ENCODE measurements around the gene AGAP1. TPM values are rescaled to one million over a fixed set of nuclear protein-coding genes. Genes with fewer than 3 reads are reported as not detected.

The AGAP1 gene
- total and polyA plus RNA-seq, 2 donors (not counting 3 experiments of a cell fraction or from before 2014, with no cell fraction given) = 10.2 to 20.9 TPM

DNA sequence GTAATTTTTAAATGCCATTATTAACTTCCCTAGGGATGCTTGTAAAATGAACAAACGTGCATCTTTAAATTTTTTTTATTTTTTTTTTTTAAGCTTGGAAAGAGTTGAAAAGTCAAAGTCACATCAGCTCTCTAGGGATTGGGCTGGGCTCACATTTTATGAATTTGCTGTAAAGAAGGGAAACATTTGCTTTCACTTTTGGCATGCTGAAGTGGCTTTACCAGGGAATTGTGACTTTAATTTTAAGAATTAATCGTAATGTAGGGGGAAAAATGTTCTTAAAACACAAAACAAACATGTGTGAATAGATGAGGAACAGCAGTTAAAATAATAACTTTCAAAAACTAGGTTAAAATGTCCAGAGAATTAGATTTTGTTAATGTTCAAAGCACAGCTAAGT, 123.0 kb downstream of the AGAP1 start:
- Histone ChIP-seq H3K9ac (replicated peaks; ENCODE audit: extremely low read depth, insufficient read depth, low read length) (no peak overlapping the region), H2AFZ (ENCODE audit: low read depth, low read length) (no peak overlapping the region), H3K36me3 (ENCODE audit: control insufficient read depth in 2 of 2, extremely low read depth in 1 of 2, insufficient read depth in 2 of 2, low read length in 2 of 2) (no peaks in the 10 kb centered on the region), H3K4me1 (ENCODE audit: control insufficient read depth, extremely low read depth, insufficient read depth, low read length) (peaks cover 2% of the 10 kb centered on the region), H3K9me1 (replicated peaks; ENCODE audit: control insufficient read depth, extremely low read depth, insufficient read depth, low read length) (no peaks in the 10 kb centered on the region), H3K27me3 (ENCODE audit: control insufficient read depth in 2 of 2, insufficient read depth in 2 of 2, low read length in 2 of 2) (no peaks in the 10 kb centered on the region), H3K27ac (ENCODE audit: insufficient read depth, low read depth, low read length) (no peak overlapping the region), H3K9me3 (replicated peaks; ENCODE audit: control insufficient read depth, insufficient read depth, low read length) (no peaks in the 10 kb centered on the region), H4K20me1 (replicated peaks; ENCODE audit: control insufficient read depth, extremely low read depth, insufficient read depth, low read length) (no peaks in the 10 kb centered on the region), H3K4me2 (ENCODE audit: insufficient read depth, low read length) (no peak overlapping the region), H3K79me2 (ENCODE audit: control insufficient read depth, insufficient read depth, low read length) (no peaks in the 10 kb centered on the region), H3K4me3 (replicated peaks in 1 of 3; ENCODE audit: insufficient read depth in 1 of 3, low read depth in 1 of 3, low read length in 3 of 3) (no peak overlapping the region)
- ChIA-PET CTCF (interaction anchor here (0.6 kb wide), 1 partner anchor 573 kb away, joined by 3 read pairs; no protein-coding TSS in a partner anchor), POLR2A (no interaction called here)
- dilution Hi-C loops (cut with MboI; ENCODE audit: extremely low pct_ligation_motif_present, low sequenced_read_pairs) = no loop called here
- TF ChIP-seq, protein P1, sequence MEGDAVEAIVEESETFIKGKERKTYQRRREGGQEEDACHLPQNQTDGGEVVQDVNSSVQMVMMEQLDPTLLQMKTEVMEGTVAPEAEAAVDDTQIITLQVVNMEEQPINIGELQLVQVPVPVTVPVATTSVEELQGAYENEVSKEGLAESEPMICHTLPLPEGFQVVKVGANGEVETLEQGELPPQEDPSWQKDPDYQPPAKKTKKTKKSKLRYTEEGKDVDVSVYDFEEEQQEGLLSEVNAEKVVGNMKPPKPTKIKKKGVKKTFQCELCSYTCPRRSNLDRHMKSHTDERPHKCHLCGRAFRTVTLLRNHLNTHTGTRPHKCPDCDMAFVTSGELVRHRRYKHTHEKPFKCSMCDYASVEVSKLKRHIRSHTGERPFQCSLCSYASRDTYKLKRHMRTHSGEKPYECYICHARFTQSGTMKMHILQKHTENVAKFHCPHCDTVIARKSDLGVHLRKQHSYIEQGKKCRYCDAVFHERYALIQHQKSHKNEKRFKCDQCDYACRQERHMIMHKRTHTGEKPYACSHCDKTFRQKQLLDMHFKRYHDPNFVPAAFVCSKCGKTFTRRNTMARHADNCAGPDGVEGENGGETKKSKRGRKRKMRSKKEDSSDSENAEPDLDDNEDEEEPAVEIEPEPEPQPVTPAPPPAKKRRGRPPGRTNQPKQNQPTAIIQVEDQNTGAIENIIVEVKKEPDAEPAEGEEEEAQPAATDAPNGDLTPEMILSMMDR (IDR thresholded peaks at IDR 0.05; ENCODE audit: extremely low read depth in 1 of 2, insufficient read depth in 1 of 2, low read depth in 1 of 2, low read length in 2 of 2) = no peak
- no peak for TF ChIP-seq EZH2 (IDR thresholded peaks at IDR 0.05; ENCODE audit: borderline replicate concordance, low read depth, low read length, severe bottlenecking)
- TF ChIP-seq, protein P2, sequence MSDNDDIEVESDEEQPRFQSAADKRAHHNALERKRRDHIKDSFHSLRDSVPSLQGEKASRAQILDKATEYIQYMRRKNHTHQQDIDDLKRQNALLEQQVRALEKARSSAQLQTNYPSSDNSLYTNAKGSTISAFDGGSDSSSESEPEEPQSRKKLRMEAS (IDR thresholded peaks at IDR 0.05; ENCODE audit: insufficient read depth, insufficient read length) = no peak
- no peak for TF ChIP-seq MYC (IDR thresholded peaks at IDR 0.05; ENCODE audit: low read depth, low read length)
- no peak for TF ChIP-seq FOS (IDR thresholded peaks at IDR 0.05; ENCODE audit: borderline replicate concordance, insufficient read depth, low read length)
- no peak for TF ChIP-seq JUN (IDR thresholded peaks at IDR 0.05; ENCODE audit: borderline replicate concordance, insufficient read depth, insufficient read length, low read depth)
- no peak for TF ChIP-seq GATA2 (IDR thresholded peaks at IDR 0.05; ENCODE audit: insufficient read depth, insufficient read length, low read depth, low read length)
- no peak for TF ChIP-seq POLR2AphosphoS5 (IDR thresholded peaks at IDR 0.05; ENCODE audit: insufficient read depth, low read depth, low read length)
- TF ChIP-seq POLR2A (IDR thresholded peaks at IDR 0.05; ENCODE audit: low read depth, low read length) = no peak
- no TSS peak for BruUV-seq (replicated peaks)
- intact Hi-C loops (cut with micrococcal nuclease) = no loop called here
- FAIRE-seq (no peak), DNase-seq (ENCODE audit: low read depth, low spot score) (no peak)

Measured in endothelial cell of umbilical vein (primary cell).